Vagina (tissue), 2 donors: ENCODE measurements around the gene PPP3CB. TPM values are rescaled to one million over a fixed set of nuclear protein-coding genes. Genes with fewer than 3 reads are reported as not detected.

ENCODE experiments used
- DNase-seq, 2 donors: peaks; one replicate each; pipeline ENCODE4 v3.0.0-alpha.2; 2017; ENCODE audit errors: extremely low spot score in 2 of 2
- H3K27ac ChIP-seq: fragments of 200-600 bp; sonication (generic); one replicate; pipeline ENCODE4 v1.5.1; 2019
- H3K27me3 ChIP-seq: fragments of 200-600 bp; sonication (generic); one replicate; pipeline ENCODE4 v1.5.1; 2019
- H3K36me3 ChIP-seq, 2 donors: fragments of 200-600 bp; sonication (generic); one replicate each; pipeline ENCODE4 v1.5.1; 2017 to 2019
- H3K4me1 ChIP-seq: fragments of 200-600 bp; sonication (generic); one replicate; pipeline ENCODE4 v1.5.1; 2019
- H3K4me3 ChIP-seq, 2 donors: fragments of 200-600 bp; sonication (generic); 1 replicate in 1 of 2; 2 replicates in 1 of 2; pipeline ENCODE4 v1.5.1; 2016 to 2019
- H3K9me3 ChIP-seq: fragments of 200-600 bp; sonication (generic); one replicate; pipeline ENCODE4 v1.5.1; 2019
- POLR2A ChIP-seq, 2 donors: fragments of 450-650 bp; IDR thresholded peaks; one replicate each; pipeline ENCODE4 v1.6.1; 2017; ENCODE audit warnings: antibody characterized with exemption in 2 of 2, mild to moderate bottlenecking in 2 of 2, moderate library complexity in 2 of 2
- POLR2AphosphoS5 ChIP-seq, 2 donors: sonication (generic); formaldehyde crosslinking; IDR thresholded peaks; one replicate each; pipeline ENCODE4 v1.9.0; 2017; ENCODE audit warnings: antibody characterized with exemption in 2 of 2, mild to moderate bottlenecking in 2 of 2, low read depth in 1 of 2; ENCODE audit not compliant: insufficient read depth in 1 of 2
- intact Hi-C: fragments of 100-400 bp; cut with DNase I; formaldehyde crosslinking; loops from one replicate; pipeline ENCODE4 v1.15.1; 2023
- total RNA-seq: library from RNA; depleted of rRNA; stranded (reverse); fragments of >200 nt; gene quantifications from one replicate; pipeline ENCODE4 v1.2.3, GENCODE V29; 2016
- TF ChIP-seq, protein P1 (sequence below), 3 experiments: fragments of 450-650 bp in 2 of 3; fragments of 200-600 bp in 1 of 3; sonication (generic) in 1 of 3; IDR thresholded peaks; one replicate each; pipeline ENCODE4 v1.5.1; 2017 to 2019; ENCODE audit warnings: antibody characterized with exemption in 3 of 3, mild to moderate bottlenecking in 2 of 3, moderate library complexity in 2 of 3

The PPP3CB gene
- total RNA-seq, 1 donor from 2014 or later, result 46.2 TPM

- peaks cover 44% of the 10 kb centered on the region for H3K4me1 ChIP-seq
These were observed 82.1 kb downstream of the PPP3CB start, which contains the start of gene ANXA7 for GRCh38 chr10:73413528-73414229. Gene ANXA7, minus strand, starts transcription at chr10:73414058. Its CDS starts 13,202 bp downstream, at chr10:73400856.

GRCh38 chr10:73413108-73413527 lies 82.7 kb downstream of the PPP3CB start:
- TF ChIP-seq POLR2A (IDR thresholded peaks at IDR 0.05), result no peak
- TF ChIP-seq, protein P1, sequence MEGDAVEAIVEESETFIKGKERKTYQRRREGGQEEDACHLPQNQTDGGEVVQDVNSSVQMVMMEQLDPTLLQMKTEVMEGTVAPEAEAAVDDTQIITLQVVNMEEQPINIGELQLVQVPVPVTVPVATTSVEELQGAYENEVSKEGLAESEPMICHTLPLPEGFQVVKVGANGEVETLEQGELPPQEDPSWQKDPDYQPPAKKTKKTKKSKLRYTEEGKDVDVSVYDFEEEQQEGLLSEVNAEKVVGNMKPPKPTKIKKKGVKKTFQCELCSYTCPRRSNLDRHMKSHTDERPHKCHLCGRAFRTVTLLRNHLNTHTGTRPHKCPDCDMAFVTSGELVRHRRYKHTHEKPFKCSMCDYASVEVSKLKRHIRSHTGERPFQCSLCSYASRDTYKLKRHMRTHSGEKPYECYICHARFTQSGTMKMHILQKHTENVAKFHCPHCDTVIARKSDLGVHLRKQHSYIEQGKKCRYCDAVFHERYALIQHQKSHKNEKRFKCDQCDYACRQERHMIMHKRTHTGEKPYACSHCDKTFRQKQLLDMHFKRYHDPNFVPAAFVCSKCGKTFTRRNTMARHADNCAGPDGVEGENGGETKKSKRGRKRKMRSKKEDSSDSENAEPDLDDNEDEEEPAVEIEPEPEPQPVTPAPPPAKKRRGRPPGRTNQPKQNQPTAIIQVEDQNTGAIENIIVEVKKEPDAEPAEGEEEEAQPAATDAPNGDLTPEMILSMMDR (IDR thresholded peaks at IDR 0.05), result no peak
- TF ChIP-seq POLR2AphosphoS5 (IDR thresholded peaks at IDR 0.05; ENCODE audit: insufficient read depth in 1 of 2, low read depth in 1 of 2), result no peak
- peak overlapping the region; percentile 91 to 92 for H3K4me3 ChIP-seq
- no peaks in the 10 kb centered on the region for H3K9me3 ChIP-seq
- H3K27me3 ChIP-seq, result no peaks in the 10 kb centered on the region
- intact Hi-C loops, result no loop called here
- no peaks in the 10 kb centered on the region for H3K36me3 ChIP-seq
- peaks cover 45% of the 10 kb centered on the region for H3K4me1 ChIP-seq
- DNase-seq, result no peak
- H3K27ac ChIP-seq, result peak overlapping the region; percentile 94

More at GRCh38 chr10:73413528-73414229, 82.1 kb downstream of the PPP3CB start, which contains the start of gene ANXA7:
- intact Hi-C loops, result no loop called here
- Histone ChIP-seq H3K36me3 (no peaks in the 10 kb centered on the region), H3K4me3 (peak within 1 kb of the TSS; percentile 91 to 92), H3K9me3 (no peaks in the 10 kb centered on the region), H3K27ac (peak within 1 kb of the TSS; percentile 94), H3K27me3 (no peaks in the 10 kb centered on the region)
- peak in 1 of 2 donors; percentile 74 for TF ChIP-seq POLR2A (IDR thresholded peaks at IDR 0.05)
- peak; percentile 62 to 99 for TF ChIP-seq POLR2AphosphoS5 (IDR thresholded peaks at IDR 0.05; ENCODE audit: insufficient read depth in 1 of 2, low read depth in 1 of 2)
- TF ChIP-seq, protein P1 (IDR thresholded peaks at IDR 0.05), result no peak
- peak in 1 of 2 donors; percentile 89 for DNase-seq

DNA sequence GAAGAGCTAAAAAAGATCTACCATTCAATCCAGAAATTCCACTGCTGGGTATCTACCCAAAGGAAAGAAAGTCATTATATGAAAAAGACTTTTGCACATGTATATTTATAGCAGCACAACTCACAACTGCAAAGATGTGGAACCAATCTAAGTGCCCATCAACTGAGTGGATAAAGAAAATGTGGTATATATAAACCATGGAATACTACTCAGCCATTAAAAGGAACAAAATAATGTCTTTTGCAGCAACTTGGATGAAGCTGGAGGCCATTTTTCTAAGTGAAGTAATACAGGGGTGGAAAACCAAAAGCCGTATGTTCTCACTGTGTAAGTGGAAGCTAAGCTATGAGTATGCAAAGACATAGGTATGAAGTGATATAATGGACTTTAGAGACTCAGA lies 84.9 kb downstream of the PPP3CB start:
- no peak for DNase-seq
- Histone ChIP-seq H3K36me3 (no peaks in the 10 kb centered on the region), H3K4me3 (no peak overlapping the region), H3K27me3 (no peaks in the 10 kb centered on the region), H3K9me3 (no peaks in the 10 kb centered on the region), H3K27ac (no peak overlapping the region), H3K4me1 (peaks cover 50% of the 10 kb centered on the region)
- TF ChIP-seq POLR2AphosphoS5 (IDR thresholded peaks at IDR 0.05; ENCODE audit: insufficient read depth in 1 of 2, low read depth in 1 of 2), result no peak
- TF ChIP-seq POLR2A (IDR thresholded peaks at IDR 0.05), result no peak
- TF ChIP-seq, protein P1 (IDR thresholded peaks at IDR 0.05), result no peak
- intact Hi-C loops, result no loop called here

- H3K9me3 ChIP-seq, result no peaks in the 10 kb centered on the region
- TF ChIP-seq POLR2AphosphoS5 (IDR thresholded peaks at IDR 0.05; ENCODE audit: insufficient read depth in 1 of 2, low read depth in 1 of 2) (no peak), POLR2A (IDR thresholded peaks at IDR 0.05) (no peak)
- TF ChIP-seq, protein P1 (IDR thresholded peaks at IDR 0.05), result no peak
- DNase-seq, result no peak
- no peaks in the 10 kb centered on the region for H3K27me3 ChIP-seq
- intact Hi-C loops, result no loop called here
- peaks cover 41% of the 10 kb centered on the region for H3K4me1 ChIP-seq
- no peak overlapping the region for H3K4me3 ChIP-seq
- H3K27ac ChIP-seq, result no peak overlapping the region
- no peaks in the 10 kb centered on the region for H3K36me3 ChIP-seq
These were observed 86.8 kb downstream of the PPP3CB start for GRCh38 chr10:73408978-73409521.

DNA sequence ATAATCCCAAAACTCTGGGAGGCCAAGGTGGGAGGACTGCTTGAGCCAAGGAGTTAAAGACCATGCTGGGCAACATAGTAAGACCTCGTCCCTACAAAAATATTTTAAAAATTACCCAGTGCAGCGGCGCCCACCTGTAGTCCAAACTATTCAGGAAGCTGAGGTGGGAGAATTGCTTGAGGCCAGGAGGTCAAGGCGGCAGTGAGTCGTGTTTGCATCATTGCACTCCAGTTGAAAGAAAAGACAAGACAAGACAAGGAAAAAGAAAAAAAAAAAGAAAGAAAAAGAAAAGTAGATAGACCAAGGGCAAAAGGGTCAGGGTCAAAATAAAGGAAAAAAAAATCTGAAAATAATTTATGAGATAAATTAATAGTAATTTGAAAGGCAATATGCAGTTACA lies 87.8 kb downstream of the PPP3CB start:
- Histone ChIP-seq H3K27me3 (no peaks in the 10 kb centered on the region), H3K27ac (no peak overlapping the region), H3K4me3 (no peak overlapping the region), H3K4me1 (peaks cover 51% of the 10 kb centered on the region), H3K36me3 (no peaks in the 10 kb centered on the region), H3K9me3 (no peaks in the 10 kb centered on the region)
- intact Hi-C loops, result no loop called here
- TF ChIP-seq POLR2A (IDR thresholded peaks at IDR 0.05) (no peak), POLR2AphosphoS5 (IDR thresholded peaks at IDR 0.05; ENCODE audit: insufficient read depth in 1 of 2, low read depth in 1 of 2) (no peak)
- TF ChIP-seq, protein P1 (IDR thresholded peaks at IDR 0.05), result no peak
- DNase-seq, result no peak
